Retina (tissue), 1 donor: ENCODE data around the gene RINL.
A peak's percentile ranks its signal among the peaks of the same experiment; 100 is the strongest.
"Not testable (repeated sequence)": the region's sequence is repeated elsewhere in the genome, so short reads cannot be mapped to it uniquely, and the experiment has no call there.

Experiments used
- DNase-seq: peaks from one replicate; pipeline ENCODE4 v3.0.0-alpha.2; 2016

Gene RINL

GRCh38 chr19:38873400-38873799 is 4.7 kb downstream of the RINL start:
- not testable (repeated sequence) for DNase-seq

- DNase-seq = no peak
Observed at GRCh38 chr19:38870612-38871011, 7.5 kb downstream of the RINL start.

GRCh38 chr19:38869836-38870607 is 8.1 kb downstream of the RINL start:
- DNase-seq = peak; percentile 85

- DNase-seq = no peak
Observed at GRCh38 chr19:38869160-38869835, 8.8 kb downstream of the RINL start.

GRCh38 chr19:38868551-38868950 is 9.5 kb downstream of the RINL start:
- DNase-seq = no peak

- DNase-seq = no peak
Observed at GRCh38 chr19:38867171-38867780, 10.8 kb downstream of the RINL start.

- DNase-seq = no peak
Observed at GRCh38 chr19:38862321-38863059, 15.6 kb downstream of the RINL start.

GRCh38 chr19:38861368-38861767 is 16.7 kb downstream of the RINL start:
- DNase-seq = no peak

- not testable (repeated sequence) for DNase-seq
Observed at GRCh38 chr19:38859631-38860204, 18.4 kb downstream of the RINL start.

GRCh38 chr19:38856813-38857212 is 21.3 kb downstream of the RINL start:
- DNase-seq = no peak

GRCh38 chr19:38855751-38856150 is 22.3 kb downstream of the RINL start:
- not testable (repeated sequence) for DNase-seq

- DNase-seq = not testable (repeated sequence)
Observed at GRCh38 chr19:38854961-38855360, 23.1 kb downstream of the RINL start.

GRCh38 chr19:38853214-38853613 is 24.9 kb downstream of the RINL start:
- no peak for DNase-seq

GRCh38 chr19:38852231-38853044 is 25.6 kb downstream of the RINL start:
- DNase-seq = peak; percentile 54

- DNase-seq = peak; percentile 87
Observed at GRCh38 chr19:38851622-38852230, 26.3 kb downstream of the RINL start.

GRCh38 chr19:38850976-38851621 is 27.0 kb downstream of the RINL start:
- peak; percentile 77 for DNase-seq

- no peak for DNase-seq
Observed at GRCh38 chr19:38850436-38850975, 27.6 kb downstream of the RINL start.

GRCh38 chr19:38849860-38850435 is 28.1 kb downstream of the RINL start, which contains the start of gene HNRNPL:
HNRNPL (minus strand) TSS chr19:38849986; CDS start chr19:38849966, 20 bp downstream.
- DNase-seq = peak; percentile 99

GRCh38 chr19:38849147-38849859 is 28.8 kb downstream of the RINL start:
- peak; percentile 95 for DNase-seq
